Measurements from ENCODE around the gene ACTG1. TPM values are rescaled to one million over a fixed set of nuclear protein-coding genes. Genes with fewer than 3 reads are reported as not detected.
A peak's percentile ranks its signal among the peaks of the same experiment; 100 is the strongest.

The ACTG1 gene
- total RNA-seq, 1 experiment from 2014 or later, result 4,160 TPM

- no peak overlapping the region for H2BK5ac ChIP-seq (ENCODE audit: insufficient read length, low read length)
Observed at GRCh38 chr17:81520021-81520901, 7.7 kb upstream of the ACTG1 start.

More at GRCh38 chr17:81520021-81520901, 7.7 kb upstream of the ACTG1 start:
- H3K56ac ChIP-seq (ENCODE audit: insufficient read length, low read depth, low read length), result no peak overlapping the region
- TF ChIP-seq, protein P1, sequence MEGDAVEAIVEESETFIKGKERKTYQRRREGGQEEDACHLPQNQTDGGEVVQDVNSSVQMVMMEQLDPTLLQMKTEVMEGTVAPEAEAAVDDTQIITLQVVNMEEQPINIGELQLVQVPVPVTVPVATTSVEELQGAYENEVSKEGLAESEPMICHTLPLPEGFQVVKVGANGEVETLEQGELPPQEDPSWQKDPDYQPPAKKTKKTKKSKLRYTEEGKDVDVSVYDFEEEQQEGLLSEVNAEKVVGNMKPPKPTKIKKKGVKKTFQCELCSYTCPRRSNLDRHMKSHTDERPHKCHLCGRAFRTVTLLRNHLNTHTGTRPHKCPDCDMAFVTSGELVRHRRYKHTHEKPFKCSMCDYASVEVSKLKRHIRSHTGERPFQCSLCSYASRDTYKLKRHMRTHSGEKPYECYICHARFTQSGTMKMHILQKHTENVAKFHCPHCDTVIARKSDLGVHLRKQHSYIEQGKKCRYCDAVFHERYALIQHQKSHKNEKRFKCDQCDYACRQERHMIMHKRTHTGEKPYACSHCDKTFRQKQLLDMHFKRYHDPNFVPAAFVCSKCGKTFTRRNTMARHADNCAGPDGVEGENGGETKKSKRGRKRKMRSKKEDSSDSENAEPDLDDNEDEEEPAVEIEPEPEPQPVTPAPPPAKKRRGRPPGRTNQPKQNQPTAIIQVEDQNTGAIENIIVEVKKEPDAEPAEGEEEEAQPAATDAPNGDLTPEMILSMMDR (conservative IDR thresholded peaks at IDR 0.05), result no peak
- H3K4me1 ChIP-seq (ENCODE audit: insufficient read depth, low read length), result peaks cover 4% of the 10 kb centered on the region; the same call in 1 of the 2 replicates
- no peak overlapping the region for H4K5ac ChIP-seq (ENCODE audit: insufficient read length, low read depth, low read length)
- H3K23ac ChIP-seq (ENCODE audit: insufficient read length, low read depth, low read length), result no peak overlapping the region
- peaks cover 17% of the 10 kb centered on the region for H3K23me2 ChIP-seq (ENCODE audit: insufficient read length, low read depth, low read length, poor library complexity, severe bottlenecking)
- H2BK15ac ChIP-seq (ENCODE audit: low read depth, low read length), result no peak overlapping the region
- Mint-ChIP-seq H3K4me3 (peak overlapping the region; percentile 22 to 70; a peak in 3 of 5 replicates), H3K4me1 (peaks cover 20 to 30% of the 10 kb centered on the region in 2 experiments), H3K9me3 (no peaks in the 10 kb centered on the region), H3K27ac (no peak overlapping the region), H3K36me3 (ENCODE audit: insufficient read depth in 1 of 3, low read depth in 3 of 3) (peaks cover 0 to 5% (median 0%) of the 10 kb centered on the region in 3 experiments; a peak in 1 of 7 replicates), H3K27me3 (ENCODE audit: low read depth) (peaks cover 54% of the 10 kb centered on the region)
- H3K27ac ChIP-seq (ENCODE audit: insufficient read length, low read depth, low read length), result no peak overlapping the region
- no peaks in the 10 kb centered on the region for H4K20me1 ChIP-seq (ENCODE audit: control insufficient read depth, insufficient read depth, insufficient read length)
- WGBS (ENCODE audit: extremely low coverage, insufficient read length, low lambda C conversion rate), result no CpG with 5 or more reads among the region's 14 CpGs
- H3K18ac ChIP-seq (ENCODE audit: insufficient read length, low read depth, low read length), result no peak overlapping the region
- no peak overlapping the region for H2AK5ac ChIP-seq (ENCODE audit: insufficient read length, low read length)
- H3K14ac ChIP-seq (ENCODE audit: insufficient read depth, low read length), result no peak overlapping the region; the same call in 1 of the 2 replicates
- peaks cover 7% of the 10 kb centered on the region; the same call in 1 of the 2 replicates for H3K79me2 ChIP-seq (ENCODE audit: insufficient read depth, low read length)
- no peak overlapping the region for H3K4ac ChIP-seq (ENCODE audit: low read depth, low read length)
- H3T11ph ChIP-seq (ENCODE audit: low read length), result no peak overlapping the region
- no peaks in the 10 kb centered on the region for H3K9me3 ChIP-seq (ENCODE audit: control insufficient read depth, low read depth, low read length)
- H3K9ac ChIP-seq (ENCODE audit: extremely low read depth, insufficient read length, low read length), result no peak overlapping the region
- no peak overlapping the region for H2AFZ ChIP-seq (ENCODE audit: low read length)
- H3K4me2 ChIP-seq (ENCODE audit: insufficient read depth, insufficient read length, low read length), result peak overlapping the region; percentile 35
- H4K8ac ChIP-seq (replicated peaks; ENCODE audit: insufficient read length, low read depth, low read length), result no peak overlapping the region
- no peak overlapping the region for H4K91ac ChIP-seq (ENCODE audit: insufficient read length, low read depth, low read length)
- H3K79me1 ChIP-seq (ENCODE audit: insufficient read depth, low read depth, low read length, poor library complexity, severe bottlenecking), result peaks cover 2% of the 10 kb centered on the region
- H2BK120ac ChIP-seq (ENCODE audit: low read depth, low read length, poor library complexity, severe bottlenecking), result no peak overlapping the region
- H3K27me3 ChIP-seq (ENCODE audit: insufficient read depth, low read length), result no peaks in the 10 kb centered on the region; the same call in 1 of the 2 replicates
- no peak overlapping the region for H2BK20ac ChIP-seq (ENCODE audit: low read depth, low read length, poor library complexity, severe bottlenecking)
- no peak overlapping the region for H2BK12ac ChIP-seq (ENCODE audit: insufficient read length, low read depth, low read length)
- no peak for DNase-seq

All from H9 (cell line).